Measurements from ENCODE around the gene C6orf47.

The C6orf47 gene

GRCh38 chr6:31661262-31662123 lies 915 bp upstream of the C6orf47 start:
- DNase-seq (ENCODE audit: extremely low read depth in 1 of 2, low read depth in 1 of 2), result no peak

DNA sequence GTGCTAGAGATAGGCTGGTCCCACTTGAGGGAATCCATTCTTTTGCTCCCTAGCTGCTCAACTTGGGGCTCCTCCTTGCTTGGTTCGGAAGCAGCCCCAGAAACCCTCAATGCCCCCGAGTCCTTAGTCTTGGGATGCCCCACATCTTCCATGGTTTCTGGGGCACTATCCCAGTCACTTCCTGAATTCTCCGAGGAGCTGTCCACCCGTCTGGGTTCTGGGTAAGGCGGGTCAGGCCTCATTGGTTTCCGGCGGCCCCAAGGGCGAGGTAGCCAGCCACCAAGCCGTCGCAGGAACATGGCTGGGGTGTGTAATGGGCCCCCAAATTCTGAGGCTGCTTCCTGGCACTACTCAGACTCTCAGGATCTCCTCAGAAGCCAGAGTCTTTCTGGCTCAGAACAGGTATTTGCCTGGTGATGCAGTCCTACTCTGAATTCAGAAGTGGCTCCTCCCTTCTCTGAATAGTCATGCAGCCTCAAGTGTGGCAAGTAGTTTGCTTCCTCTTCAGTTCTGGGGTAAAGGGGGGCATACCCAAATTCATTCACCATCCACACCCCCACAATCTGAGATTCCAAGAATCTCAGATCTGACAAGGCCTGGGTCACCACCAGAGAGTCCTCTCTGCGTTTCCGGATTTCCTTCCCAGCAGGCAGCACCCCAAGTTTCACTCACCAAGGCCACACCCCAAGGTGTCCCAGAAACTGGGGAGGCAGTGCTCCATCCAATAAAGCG lies 763 bp downstream of the C6orf47 start:
- no peak for DNase-seq (ENCODE audit: extremely low read depth in 1 of 2, low read depth in 1 of 2)

GRCh38 chr6:31658983-31659648 lies 1.5 kb downstream of the C6orf47 start:
- DNase-seq (ENCODE audit: extremely low read depth in 1 of 2, low read depth in 1 of 2), result no peak

GRCh38 chr6:31658158-31658688 lies 2.4 kb downstream of the C6orf47 start:
- DNase-seq (ENCODE audit: extremely low read depth in 1 of 2, low read depth in 1 of 2), result no peak

DNA sequence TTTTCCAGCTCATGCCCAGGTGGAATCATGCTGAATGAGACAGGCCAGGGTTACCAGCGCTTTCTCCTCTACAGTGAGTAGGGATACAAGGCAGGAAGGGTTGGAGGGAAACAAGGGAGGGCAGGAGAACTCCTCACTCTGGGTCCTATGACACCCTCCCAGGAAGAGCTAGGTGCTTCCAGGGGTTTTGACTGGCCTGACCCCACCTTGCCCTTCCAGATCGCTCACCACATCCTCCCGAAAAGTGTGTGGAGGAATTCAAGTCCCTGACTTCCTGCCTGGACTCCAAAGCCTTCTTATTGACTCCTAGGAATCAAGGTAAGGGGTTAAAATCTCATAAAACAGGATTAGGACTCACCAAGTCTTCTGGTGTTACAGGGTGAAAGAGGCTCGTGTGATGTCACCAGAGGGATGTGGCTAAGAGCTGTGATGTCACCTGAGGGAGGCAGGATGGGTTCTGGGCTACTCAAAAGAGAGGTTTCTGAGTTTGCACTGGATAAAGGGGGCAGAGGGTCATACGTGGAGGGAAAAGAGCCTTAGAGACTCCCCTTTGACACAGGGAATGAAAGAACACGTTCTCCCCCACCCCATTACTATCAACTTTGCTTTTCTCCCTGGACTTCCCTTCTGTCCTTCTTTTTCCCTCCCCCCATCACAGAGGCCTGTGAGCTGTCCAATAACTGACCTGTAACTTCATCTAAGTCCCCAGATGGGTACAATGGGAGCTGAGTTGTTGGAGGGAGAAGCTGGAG lies 3.0 kb downstream of the C6orf47 start:
- DNase-seq (ENCODE audit: extremely low read depth in 1 of 2, low read depth in 1 of 2), result no peak

GRCh38 chr6:31655349-31656237 lies 5.0 kb downstream of the C6orf47 start, which contains the start of gene APOM:
Gene APOM (plus strand): TSS chr6:31655894. CDS start chr6:31655967, 73 bp downstream.
- no peak for DNase-seq (ENCODE audit: extremely low read depth in 1 of 2, low read depth in 1 of 2)

GRCh38 chr6:31654574-31655348 lies 5.8 kb downstream of the C6orf47 start:
- no peak for DNase-seq (ENCODE audit: extremely low read depth in 1 of 2, low read depth in 1 of 2)

- DNase-seq (ENCODE audit: extremely low read depth in 1 of 2, low read depth in 1 of 2), result peak; percentile 66 to 69
These were observed 7.5 kb downstream of the C6orf47 start for GRCh38 chr6:31652925-31653724.

DNA sequence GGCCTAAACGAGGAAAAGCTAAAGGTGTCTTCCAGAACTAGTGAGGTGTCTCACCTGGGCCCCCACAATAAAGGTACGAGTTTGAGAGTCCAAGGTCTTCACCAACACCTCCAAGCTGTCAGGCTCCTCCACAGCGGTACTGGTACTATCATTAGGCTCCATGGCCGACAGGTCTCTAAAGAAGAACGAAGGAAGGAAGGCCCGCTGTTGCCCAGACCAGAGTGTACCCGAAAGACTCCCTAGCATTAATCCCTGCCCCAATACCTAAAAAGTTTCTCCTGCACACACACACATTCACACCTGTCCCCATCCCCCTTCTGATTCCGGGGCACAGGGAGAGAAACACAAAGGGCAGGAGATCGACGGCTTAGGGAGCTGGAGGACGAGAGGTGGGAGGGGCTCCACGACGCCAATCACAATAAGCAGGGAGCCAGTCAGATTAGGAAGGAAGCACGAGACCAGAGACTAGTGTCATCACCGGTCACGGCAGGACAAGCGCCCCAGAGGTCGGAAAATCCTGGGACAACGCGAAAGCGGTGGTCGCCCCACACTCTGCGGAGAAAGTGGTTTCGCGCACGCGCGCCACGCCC lies 8.9 kb downstream of the C6orf47 start:
- no peak for DNase-seq (ENCODE audit: extremely low read depth in 1 of 2, low read depth in 1 of 2)

GRCh38 chr6:31645325-31645724 lies 15.3 kb downstream of the C6orf47 start:
- no peak for DNase-seq (ENCODE audit: extremely low read depth in 1 of 2, low read depth in 1 of 2)

GRCh38 chr6:31643818-31644454 lies 16.6 kb downstream of the C6orf47 start:
- no peak for DNase-seq (ENCODE audit: extremely low read depth in 1 of 2, low read depth in 1 of 2)

- no peak for DNase-seq (ENCODE audit: extremely low read depth in 1 of 2, low read depth in 1 of 2)
These were observed 17.6 kb downstream of the C6orf47 start for GRCh38 chr6:31642798-31643570.

DNA sequence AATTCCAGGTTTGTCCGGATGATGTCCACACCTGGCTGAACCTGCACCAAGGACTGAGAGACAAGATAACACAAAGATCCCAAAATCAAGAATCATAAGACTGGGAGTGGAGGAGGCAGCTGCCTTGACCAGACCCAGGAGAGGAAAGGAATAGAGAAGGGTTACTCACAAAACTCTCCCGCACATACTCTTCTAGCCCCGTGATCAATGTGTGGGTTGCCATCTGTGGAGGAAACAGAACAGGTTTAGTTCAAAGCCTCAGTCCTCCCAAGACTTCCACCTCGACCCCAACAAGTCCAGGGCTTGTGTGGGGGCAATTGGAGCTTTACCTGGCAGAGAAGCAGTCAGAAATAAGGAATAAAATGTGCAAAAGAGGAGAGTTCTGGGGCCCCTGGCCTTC lies 19.2 kb downstream of the C6orf47 start:
- no peak for DNase-seq (ENCODE audit: extremely low read depth in 1 of 2, low read depth in 1 of 2)

DNA sequence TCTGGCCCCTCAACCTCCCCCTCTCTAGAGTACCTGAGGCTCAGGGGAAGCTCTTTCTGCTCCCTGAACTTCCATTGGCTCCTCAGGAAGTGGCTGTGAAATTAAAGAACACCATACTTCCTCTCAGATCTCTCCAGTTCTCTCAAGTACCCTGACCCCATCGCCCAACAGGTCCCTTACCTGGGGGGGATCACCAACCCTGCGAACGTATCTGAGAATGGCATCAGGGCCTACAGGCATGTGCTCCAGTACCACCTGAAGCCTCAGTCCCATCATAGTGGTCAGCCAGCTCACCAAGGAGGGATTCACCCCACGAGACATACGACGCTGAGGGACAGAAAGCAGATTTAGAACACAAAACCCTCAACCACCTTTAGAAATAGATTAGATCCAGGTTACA lies 20.0 kb downstream of the C6orf47 start:
- no peak for DNase-seq (ENCODE audit: extremely low read depth in 1 of 2, low read depth in 1 of 2)

DNA sequence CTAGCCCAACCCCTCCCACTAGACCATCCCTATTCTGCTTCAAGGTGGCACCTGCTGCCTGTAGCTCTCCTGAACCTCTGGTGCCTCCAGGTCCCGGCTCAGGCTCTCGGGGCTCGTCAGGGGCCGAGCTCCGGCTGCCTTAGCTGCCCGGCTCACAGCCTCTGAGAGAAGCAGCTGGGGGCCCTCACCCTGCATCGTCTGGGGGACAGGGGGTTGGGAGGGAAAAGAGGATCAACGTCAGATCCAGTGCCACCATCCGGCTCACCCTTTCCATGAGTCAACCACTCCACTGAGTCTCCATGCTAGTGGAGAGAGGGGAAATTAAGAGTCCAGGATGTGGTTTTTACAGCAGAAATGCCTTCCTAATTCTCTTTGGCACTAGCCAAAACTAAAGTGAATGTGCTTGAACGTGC lies 21.1 kb downstream of the C6orf47 start:
- no peak for DNase-seq (ENCODE audit: extremely low read depth in 1 of 2, low read depth in 1 of 2)

DNA sequence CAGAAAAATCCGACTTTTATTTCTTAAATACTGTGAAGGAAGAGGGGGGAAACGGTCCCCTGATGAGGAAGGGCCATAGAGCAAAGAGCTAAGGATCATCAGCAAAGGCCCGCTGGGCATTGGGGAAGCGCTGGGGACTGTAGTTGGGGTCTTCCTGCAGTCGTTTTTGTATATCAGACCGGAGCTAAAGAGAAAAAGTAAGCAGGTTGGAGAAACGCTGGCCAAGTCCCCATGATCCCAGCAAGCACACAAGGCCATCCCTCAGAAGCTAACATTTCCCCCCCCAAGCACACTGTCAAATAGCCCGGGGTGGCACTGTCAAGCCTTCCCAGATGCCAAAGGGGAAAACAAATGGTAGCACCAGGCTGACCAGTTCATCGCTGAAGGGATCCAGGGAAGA lies 21.5 kb downstream of the C6orf47 start:
- DNase-seq (ENCODE audit: extremely low read depth in 1 of 2, low read depth in 1 of 2), result no peak
